HepG2 (cell line): ENCODE data around the gene ID4. TPM values are rescaled to one million over a fixed set of nuclear protein-coding genes. Genes with fewer than 3 reads are reported as not detected.

Experiments used
- MTERF4 ChIP-seq: sonication (generic); formaldehyde crosslinking; IDR thresholded peaks from 2 replicates; pipeline ENCODE4 v1.8.0; 2023; ENCODE audit warnings: mild to moderate bottlenecking, missing genetic modification reagents
- ONECUT2 ChIP-seq: sonication (generic); formaldehyde crosslinking; IDR thresholded peaks from 2 replicates; pipeline ENCODE4 v1.4.0; 2020; ENCODE audit warnings: missing genetic modification reagents
- PCBP1 ChIP-seq: fragments of 200-400 bp; formaldehyde crosslinking; IDR thresholded peaks from 2 replicates; pipeline ENCODE4 v1.6.1; 2017; ENCODE audit warnings: mild to moderate bottlenecking, low read depth, low read length, borderline replicate concordance
- RFX5 ChIP-seq: IDR thresholded peaks from 2 replicates; pipeline ENCODE4 v1.6.1; 2011; ENCODE audit warnings: low read depth, low read length, improper control_type of control experiment
- ZFP90 ChIP-seq: sonication (generic); formaldehyde crosslinking; IDR thresholded peaks from 2 replicates; pipeline ENCODE4 v1.8.0; 2022; ENCODE audit warnings: missing genetic modification reagents, mild to moderate bottlenecking, inconsistent platforms, borderline replicate concordance
- ZNF136 ChIP-seq: sonication (generic); formaldehyde crosslinking; IDR thresholded peaks from 2 replicates; pipeline ENCODE4 v1.8.1; 2022; ENCODE audit warnings: low read depth, mild to moderate bottlenecking, moderate library complexity, missing genetic modification reagents
- ZNF687 ChIP-seq: sonication (generic); formaldehyde crosslinking; IDR thresholded peaks from 2 replicates; pipeline ENCODE4 v1.5.1; 2020; ENCODE audit warnings: mild to moderate bottlenecking, missing genetic modification reagents, moderate library complexity
- ZSCAN21 ChIP-seq: sonication (generic); formaldehyde crosslinking; IDR thresholded peaks from 2 replicates; pipeline ENCODE4 v1.8.0; 2022; ENCODE audit warnings: mild to moderate bottlenecking, missing genetic modification reagents, moderate library complexity, borderline replicate concordance
- polyA plus RNA-seq, 8 experiments: library from polyadenylated mRNA; depleted of rRNA in 3 of 8; stranded (reverse) in 7 of 8; unstranded in 1 of 8; fragments of >200 nt; fragmentation: Illumina TruSeq in 4 of 8; extraction: Trizol in 4 of 8; gene quantifications; 2 replicates each; pipeline versions ENCODE4 v1.2.1 to v1.2.3, GENCODE V29; 2011 to 2016; ENCODE audit warnings: low read depth in 4 of 8, missing spikeins in 1 of 8, mixed read lengths in 1 of 8; ENCODE audit not compliant: insufficient read depth in 1 of 8
- total RNA-seq, 5 experiments: library from RNA; depleted of rRNA; stranded (reverse); fragments of >200 nt; fragmentation: Illumina TruSeq; extraction: Trizol; gene quantifications; 2 replicates each; pipeline ENCODE4 v1.2.3, GENCODE V29; 2016; ENCODE audit warnings: low read depth in 1 of 5

Gene ID4
- total and polyA plus RNA-seq, 2 of the 13 experiments (the other 11 are each of a cell fraction or from before 2014, with no cell fraction given): 0.20 to 0.44 TPM

DNA sequence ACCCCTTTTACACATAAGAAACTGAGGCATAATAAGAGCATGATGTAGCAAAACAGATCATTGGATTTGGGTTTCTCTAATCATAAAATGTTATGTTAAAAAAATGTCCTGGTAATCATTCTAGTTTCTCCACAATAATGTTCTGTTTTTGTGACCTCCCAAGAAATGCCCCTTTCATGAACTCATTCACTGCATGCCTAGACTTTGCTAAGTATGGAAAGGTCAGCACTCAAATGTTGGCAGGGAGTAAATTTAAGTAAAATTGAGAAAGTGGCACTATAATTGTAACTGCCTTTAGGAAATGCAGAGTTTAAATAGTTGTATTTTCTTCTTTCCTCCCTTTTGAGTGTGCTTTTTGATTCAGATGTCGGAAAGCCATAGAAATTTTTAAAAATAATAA lies 48.5 kb upstream of the ID4 start (continued):
- TF ChIP-seq ZNF687: no peak
- no peak for TF ChIP-seq ZFP90 (CRISPR knock-in tag)
- TF ChIP-seq MTERF4: no peak
- TF ChIP-seq PCBP1: no peak
- TF ChIP-seq RFX5: no peak
- TF ChIP-seq ZNF136 (CRISPR knock-in tag): no peak
- no peak for TF ChIP-seq ZSCAN21 (CRISPR knock-in tag)
- TF ChIP-seq ONECUT2 (CRISPR knock-in tag): no peak
